Right forelimb (tissue), 1 donor: Measurements from ENCODE around the gene PSG1.
"Not testable (repeated sequence)": the region's sequence is repeated elsewhere in the genome, so short reads cannot be mapped to it uniquely, and the experiment has no call there.

Experiments
- DNase-seq: peaks from one replicate; pipeline ENCODE4 v3.0.0-alpha.2; 2018

The PSG1 gene

GRCh38 chr19:42880621-42881020 is 1.1 kb upstream of the PSG1 start:
- not testable (repeated sequence) for DNase-seq

- not testable (repeated sequence) for DNase-seq
Observed at GRCh38 chr19:42876596-42876995, 2.9 kb downstream of the PSG1 start.

- DNase-seq, result not testable (repeated sequence)
Observed at GRCh38 chr19:42875881-42876280, 3.6 kb downstream of the PSG1 start.

- DNase-seq, result not testable (repeated sequence)
Observed at GRCh38 chr19:42874901-42875813, 4.4 kb downstream of the PSG1 start.

- DNase-seq, result not testable (repeated sequence)
Observed at GRCh38 chr19:42874136-42874535, 5.4 kb downstream of the PSG1 start.

GRCh38 chr19:42872608-42873007 is 6.9 kb downstream of the PSG1 start:
- no peak for DNase-seq

- DNase-seq, result no peak
Observed at GRCh38 chr19:42857544-42857867, 22.0 kb downstream of the PSG1 start.

GRCh38 chr19:42856866-42857543 is 22.5 kb downstream of the PSG1 start:
- DNase-seq, result not testable (repeated sequence)

GRCh38 chr19:42854745-42855144 is 24.8 kb downstream of the PSG1 start:
- DNase-seq, result not testable (repeated sequence)

- not testable (repeated sequence) for DNase-seq
Observed at GRCh38 chr19:42853231-42853630, 26.3 kb downstream of the PSG1 start.

- not testable (repeated sequence) for DNase-seq
Observed at GRCh38 chr19:42852821-42853220, 26.7 kb downstream of the PSG1 start.

GRCh38 chr19:42851718-42852280 is 27.7 kb downstream of the PSG1 start:
- DNase-seq, result not testable (repeated sequence)

GRCh38 chr19:42850981-42851717 is 28.4 kb downstream of the PSG1 start:
- no peak for DNase-seq

GRCh38 chr19:42846597-42846996 is 32.9 kb downstream of the PSG1 start:
- no peak for DNase-seq

GRCh38 chr19:42843631-42844030 is 35.9 kb downstream of the PSG1 start:
- DNase-seq, result not testable (repeated sequence)

- DNase-seq, result not testable (repeated sequence)
Observed at GRCh38 chr19:42832746-42833442, 46.6 kb downstream of the PSG1 start.

GRCh38 chr19:42832023-42832680 is 47.4 kb downstream of the PSG1 start:
- not testable (repeated sequence) for DNase-seq

- no peak for DNase-seq
Observed at GRCh38 chr19:42831221-42832019, 48.1 kb downstream of the PSG1 start.

GRCh38 chr19:42821306-42821977 is 58.1 kb downstream of the PSG1 start:
- not testable (repeated sequence) for DNase-seq

- DNase-seq, result not testable (repeated sequence)
Observed at GRCh38 chr19:42819960-42820650, 59.4 kb downstream of the PSG1 start.
